OCI-LY3 (cell line): ENCODE data around the gene TBC1D8.

Source experiments
- EZH2phosphoT487 ChIP-seq: fragments of 200-600 bp; shearing (Covaris generic); IDR thresholded peaks from 2 replicates; pipeline ENCODE4 v1.6.1; 2018; ENCODE audit warnings: antibody characterized with exemption, mixed run types, low read depth
- TF ChIP-seq, protein P1 (sequence below): fragments of 200-600, 300-600 bp; sonication (generic); IDR thresholded peaks from 2 replicates; pipeline ENCODE4 v1.5.1; 2014; ENCODE audit warnings: antibody characterized with exemption, low read length, low read depth

GRCh38 chr2:100962366-100963025, 188.7 kb downstream of the TBC1D8 start:
- TF ChIP-seq, protein P1, sequence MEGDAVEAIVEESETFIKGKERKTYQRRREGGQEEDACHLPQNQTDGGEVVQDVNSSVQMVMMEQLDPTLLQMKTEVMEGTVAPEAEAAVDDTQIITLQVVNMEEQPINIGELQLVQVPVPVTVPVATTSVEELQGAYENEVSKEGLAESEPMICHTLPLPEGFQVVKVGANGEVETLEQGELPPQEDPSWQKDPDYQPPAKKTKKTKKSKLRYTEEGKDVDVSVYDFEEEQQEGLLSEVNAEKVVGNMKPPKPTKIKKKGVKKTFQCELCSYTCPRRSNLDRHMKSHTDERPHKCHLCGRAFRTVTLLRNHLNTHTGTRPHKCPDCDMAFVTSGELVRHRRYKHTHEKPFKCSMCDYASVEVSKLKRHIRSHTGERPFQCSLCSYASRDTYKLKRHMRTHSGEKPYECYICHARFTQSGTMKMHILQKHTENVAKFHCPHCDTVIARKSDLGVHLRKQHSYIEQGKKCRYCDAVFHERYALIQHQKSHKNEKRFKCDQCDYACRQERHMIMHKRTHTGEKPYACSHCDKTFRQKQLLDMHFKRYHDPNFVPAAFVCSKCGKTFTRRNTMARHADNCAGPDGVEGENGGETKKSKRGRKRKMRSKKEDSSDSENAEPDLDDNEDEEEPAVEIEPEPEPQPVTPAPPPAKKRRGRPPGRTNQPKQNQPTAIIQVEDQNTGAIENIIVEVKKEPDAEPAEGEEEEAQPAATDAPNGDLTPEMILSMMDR: no peak
- no peak for TF ChIP-seq EZH2phosphoT487
